ENCODE measurements around the gene CRYGN.

- no peak for TF ChIP-seq JUND (IDR thresholded peaks at IDR 0.05)
- no peak for TF ChIP-seq RAD21 (IDR thresholded peaks at IDR 0.05; ENCODE audit: low read length)
- no peak for TF ChIP-seq CTCF (IDR thresholded peaks at IDR 0.05)
- no peak for TF ChIP-seq EZH2phosphoT487 (IDR thresholded peaks at IDR 0.05; ENCODE audit: borderline replicate concordance, low read depth)
- TF ChIP-seq FOXM1 (IDR thresholded peaks at IDR 0.05; ENCODE audit: low read depth): no peak
- TF ChIP-seq, protein P1, sequence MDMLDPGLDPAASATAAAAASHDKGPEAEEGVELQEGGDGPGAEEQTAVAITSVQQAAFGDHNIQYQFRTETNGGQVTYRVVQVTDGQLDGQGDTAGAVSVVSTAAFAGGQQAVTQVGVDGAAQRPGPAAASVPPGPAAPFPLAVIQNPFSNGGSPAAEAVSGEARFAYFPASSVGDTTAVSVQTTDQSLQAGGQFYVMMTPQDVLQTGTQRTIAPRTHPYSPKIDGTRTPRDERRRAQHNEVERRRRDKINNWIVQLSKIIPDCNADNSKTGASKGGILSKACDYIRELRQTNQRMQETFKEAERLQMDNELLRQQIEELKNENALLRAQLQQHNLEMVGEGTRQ (IDR thresholded peaks at IDR 0.05; ENCODE audit: borderline replicate concordance, low read depth, low read length): no peak
- no peak for TF ChIP-seq ELF1 (IDR thresholded peaks at IDR 0.05)
- no peak for TF ChIP-seq TEAD4 (IDR thresholded peaks at IDR 0.05; ENCODE audit: borderline replicate concordance, insufficient read depth)
- TF ChIP-seq POLR2AphosphoS5 (IDR thresholded peaks at IDR 0.05; ENCODE audit: low read depth, low read length): no peak
- TF ChIP-seq MEF2A (IDR thresholded peaks at IDR 0.05; ENCODE audit: borderline replicate concordance, low read depth): no peak
- no peak for TF ChIP-seq EP300 (IDR thresholded peaks at IDR 0.05; ENCODE audit: borderline replicate concordance in 1 of 2, low read depth in 1 of 2, low read length in 1 of 2)
- TF ChIP-seq, protein P2, sequence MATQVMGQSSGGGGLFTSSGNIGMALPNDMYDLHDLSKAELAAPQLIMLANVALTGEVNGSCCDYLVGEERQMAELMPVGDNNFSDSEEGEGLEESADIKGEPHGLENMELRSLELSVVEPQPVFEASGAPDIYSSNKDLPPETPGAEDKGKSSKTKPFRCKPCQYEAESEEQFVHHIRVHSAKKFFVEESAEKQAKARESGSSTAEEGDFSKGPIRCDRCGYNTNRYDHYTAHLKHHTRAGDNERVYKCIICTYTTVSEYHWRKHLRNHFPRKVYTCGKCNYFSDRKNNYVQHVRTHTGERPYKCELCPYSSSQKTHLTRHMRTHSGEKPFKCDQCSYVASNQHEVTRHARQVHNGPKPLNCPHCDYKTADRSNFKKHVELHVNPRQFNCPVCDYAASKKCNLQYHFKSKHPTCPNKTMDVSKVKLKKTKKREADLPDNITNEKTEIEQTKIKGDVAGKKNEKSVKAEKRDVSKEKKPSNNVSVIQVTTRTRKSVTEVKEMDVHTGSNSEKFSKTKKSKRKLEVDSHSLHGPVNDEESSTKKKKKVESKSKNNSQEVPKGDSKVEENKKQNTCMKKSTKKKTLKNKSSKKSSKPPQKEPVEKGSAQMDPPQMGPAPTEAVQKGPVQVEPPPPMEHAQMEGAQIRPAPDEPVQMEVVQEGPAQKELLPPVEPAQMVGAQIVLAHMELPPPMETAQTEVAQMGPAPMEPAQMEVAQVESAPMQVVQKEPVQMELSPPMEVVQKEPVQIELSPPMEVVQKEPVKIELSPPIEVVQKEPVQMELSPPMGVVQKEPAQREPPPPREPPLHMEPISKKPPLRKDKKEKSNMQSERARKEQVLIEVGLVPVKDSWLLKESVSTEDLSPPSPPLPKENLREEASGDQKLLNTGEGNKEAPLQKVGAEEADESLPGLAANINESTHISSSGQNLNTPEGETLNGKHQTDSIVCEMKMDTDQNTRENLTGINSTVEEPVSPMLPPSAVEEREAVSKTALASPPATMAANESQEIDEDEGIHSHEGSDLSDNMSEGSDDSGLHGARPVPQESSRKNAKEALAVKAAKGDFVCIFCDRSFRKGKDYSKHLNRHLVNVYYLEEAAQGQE (IDR thresholded peaks at IDR 0.05; ENCODE audit: low read depth, low read length): no peak
- TF ChIP-seq YY1 (IDR thresholded peaks at IDR 0.05; ENCODE audit: low read depth): no peak
Measured at GRCh38 chr7:151461942-151462230, 21.9 kb upstream of the CRYGN start.

Data from SK-N-SH (cell line).